ENCODE results near the gene TAF11L12.
"Not testable (repeated sequence)": the region's sequence is repeated elsewhere in the genome, so short reads cannot be mapped to it uniquely, and the experiment has no call there.

TAF11L12 gene

DNA sequence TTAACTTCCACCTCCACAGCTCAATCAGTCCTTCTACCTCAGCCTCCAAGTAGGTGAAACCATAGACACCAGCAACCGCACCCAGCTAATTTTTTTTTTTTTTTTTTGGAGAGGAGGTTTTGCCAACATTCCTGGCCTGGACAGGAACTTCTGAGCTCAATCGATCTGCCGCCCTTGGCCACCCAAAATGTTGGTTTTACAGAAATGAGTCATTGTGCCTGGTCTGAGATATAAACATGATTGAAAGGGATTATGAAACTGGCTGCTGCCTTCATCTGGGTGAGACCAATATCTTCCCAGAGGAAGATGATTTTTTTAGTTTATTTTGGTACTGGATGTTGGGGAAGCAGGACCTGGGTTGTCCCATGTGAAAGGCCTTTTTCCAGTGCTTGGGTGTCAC, 9.2 kb downstream of the TAF11L12 start:
- POLR2A ChIA-PET: no interaction called here
- DNase-seq (ENCODE audit: extremely low spot score): no peak
- TF ChIP-seq, protein P1, sequence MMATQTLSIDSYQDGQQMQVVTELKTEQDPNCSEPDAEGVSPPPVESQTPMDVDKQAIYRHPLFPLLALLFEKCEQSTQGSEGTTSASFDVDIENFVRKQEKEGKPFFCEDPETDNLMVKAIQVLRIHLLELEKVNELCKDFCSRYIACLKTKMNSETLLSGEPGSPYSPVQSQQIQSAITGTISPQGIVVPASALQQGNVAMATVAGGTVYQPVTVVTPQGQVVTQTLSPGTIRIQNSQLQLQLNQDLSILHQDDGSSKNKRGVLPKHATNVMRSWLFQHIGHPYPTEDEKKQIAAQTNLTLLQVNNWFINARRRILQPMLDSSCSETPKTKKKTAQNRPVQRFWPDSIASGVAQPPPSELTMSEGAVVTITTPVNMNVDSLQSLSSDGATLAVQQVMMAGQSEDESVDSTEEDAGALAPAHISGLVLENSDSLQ (IDR thresholded peaks at IDR 0.05): no peak
- TF ChIP-seq NFRKB (IDR thresholded peaks at IDR 0.05) (no peak), LEF1 (IDR thresholded peaks at IDR 0.05; ENCODE audit: borderline replicate concordance) (no peak), SUZ12 (IDR thresholded peaks at IDR 0.05) (no peak), ELF4 (IDR thresholded peaks at IDR 0.05) (no peak), CTBP1 (IDR thresholded peaks at IDR 0.05; ENCODE audit: borderline replicate concordance) (no peak), ARNT (IDR thresholded peaks at IDR 0.05) (no peak), BHLHE40 (IDR thresholded peaks at IDR 0.05; ENCODE audit: borderline replicate concordance) (no peak), SP1 (IDR thresholded peaks at IDR 0.05) (no peak), TARDBP (IDR thresholded peaks at IDR 0.05) (no peak), ZNF384 (IDR thresholded peaks at IDR 0.05) (no peak), FOXA1 (IDR thresholded peaks at IDR 0.05) (no peak), L3MBTL2 (conservative IDR thresholded peaks at IDR 0.05) (no peak)
- CTCF ChIA-PET: interaction anchor here (0.6 kb wide), 1 partner anchor 113 kb away, joined by 8 read pairs; no protein-coding TSS in a partner anchor

DNA sequence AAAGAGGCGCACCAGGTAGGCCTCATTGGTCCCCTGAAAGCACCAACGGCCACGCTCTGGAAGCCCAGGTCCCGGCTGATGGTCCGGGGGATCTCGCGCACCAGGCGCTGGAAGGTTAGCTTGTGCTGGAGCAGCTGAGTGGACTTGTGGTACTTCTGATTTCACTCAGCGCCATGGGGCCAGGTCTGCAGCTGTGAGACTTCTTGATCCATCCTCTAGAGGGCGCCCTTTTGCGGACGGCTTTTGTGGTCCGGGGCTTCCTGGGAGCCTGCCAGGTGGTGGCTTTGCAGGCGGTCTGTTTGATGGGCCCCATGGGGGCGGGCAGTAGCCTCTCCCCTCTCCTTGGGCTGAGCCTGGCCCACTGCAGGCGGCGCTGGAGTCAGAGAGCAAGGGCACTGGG, 10.4 kb downstream of the TAF11L12 start:
- TF ChIP-seq FOXA1 (IDR thresholded peaks at IDR 0.05) (no peak), LEF1 (IDR thresholded peaks at IDR 0.05; ENCODE audit: borderline replicate concordance) (no peak), NFRKB (IDR thresholded peaks at IDR 0.05) (no peak), FOXK2 (IDR thresholded peaks at IDR 0.05) (no peak), BHLHE40 (IDR thresholded peaks at IDR 0.05; ENCODE audit: borderline replicate concordance) (no peak), ZNF384 (IDR thresholded peaks at IDR 0.05) (no peak), SP1 (IDR thresholded peaks at IDR 0.05) (no peak), CTBP1 (IDR thresholded peaks at IDR 0.05; ENCODE audit: borderline replicate concordance) (no peak), SUZ12 (IDR thresholded peaks at IDR 0.05) (no peak)
- TF ChIP-seq, protein P1 (IDR thresholded peaks at IDR 0.05): no peak
- POLR2A ChIA-PET: no interaction called here
- DNase-seq (ENCODE audit: extremely low spot score): peak; percentile 16
- CTCF ChIA-PET: no interaction called here

DNA sequence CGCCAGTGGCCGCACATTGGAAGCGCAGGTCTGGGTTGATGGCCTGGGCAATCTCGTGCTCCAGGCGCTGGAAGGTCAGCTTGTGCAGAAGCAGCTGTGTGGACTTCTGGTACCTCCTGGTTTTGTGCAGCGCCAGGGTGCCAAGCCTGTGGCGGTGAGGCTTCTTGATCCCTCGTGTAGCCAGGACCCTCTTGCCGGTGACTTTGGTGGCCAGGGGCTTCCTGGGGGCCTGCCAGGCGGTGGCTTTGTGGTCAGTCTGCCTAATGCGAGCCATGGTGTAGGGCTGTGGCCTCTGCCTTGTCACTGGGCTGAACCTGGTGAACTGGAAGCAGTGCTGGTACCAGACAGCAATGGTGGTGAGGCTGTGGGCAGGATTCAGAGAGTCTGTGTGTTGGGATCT, 15.5 kb downstream of the TAF11L12 start:
- no peak for TF ChIP-seq HDGF (IDR thresholded peaks at IDR 0.05; ENCODE audit: borderline replicate concordance)
- TF ChIP-seq, protein P1 (IDR thresholded peaks at IDR 0.05): no peak
- no peak for TF ChIP-seq CTBP1 (IDR thresholded peaks at IDR 0.05; ENCODE audit: borderline replicate concordance)
- no peak for TF ChIP-seq ARNT (IDR thresholded peaks at IDR 0.05)
- no peak for TF ChIP-seq LEF1 (IDR thresholded peaks at IDR 0.05; ENCODE audit: borderline replicate concordance)
- TF ChIP-seq SUZ12 (IDR thresholded peaks at IDR 0.05): no peak
- TF ChIP-seq FOXK2 (IDR thresholded peaks at IDR 0.05): no peak
- no peak for TF ChIP-seq FOXA1 (IDR thresholded peaks at IDR 0.05)
- no peak for TF ChIP-seq FOXM1 (IDR thresholded peaks at IDR 0.05; ENCODE audit: borderline replicate concordance)
- TF ChIP-seq NFRKB (IDR thresholded peaks at IDR 0.05): no peak
- TF ChIP-seq SP1 (IDR thresholded peaks at IDR 0.05): no peak
- no peak for TF ChIP-seq BHLHE40 (IDR thresholded peaks at IDR 0.05; ENCODE audit: borderline replicate concordance)
- TF ChIP-seq ELF4 (IDR thresholded peaks at IDR 0.05): no peak
- TF ChIP-seq TARDBP (IDR thresholded peaks at IDR 0.05): no peak
- no peak for TF ChIP-seq ZNF384 (IDR thresholded peaks at IDR 0.05)
- TF ChIP-seq L3MBTL2 (conservative IDR thresholded peaks at IDR 0.05): no peak
- POLR2A ChIA-PET: no interaction called here
- CTCF ChIA-PET: no interaction called here
- DNase-seq (ENCODE audit: extremely low spot score): no peak

DNA sequence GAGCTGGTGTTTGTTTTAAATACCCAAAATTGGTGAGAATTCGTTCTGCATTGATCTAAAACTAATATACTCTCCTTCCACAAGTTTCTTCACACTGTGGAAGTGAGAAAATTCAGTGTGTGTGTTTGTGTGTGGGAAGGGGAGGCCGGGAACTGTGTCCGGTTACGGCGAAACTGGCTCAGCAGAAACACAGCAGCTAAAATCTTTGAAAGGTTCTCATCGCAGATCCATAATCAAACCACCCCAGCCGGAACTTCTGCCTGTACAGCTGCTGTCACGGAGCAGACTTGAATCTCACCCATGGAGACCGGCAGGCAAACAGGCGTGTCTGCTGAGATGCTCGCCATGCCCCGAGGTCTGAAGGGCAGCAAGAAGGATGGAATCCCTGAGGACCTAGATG, 21.6 kb downstream of the TAF11L12 start, which contains the start of gene TAF11L13:
Gene TAF11L13 (plus strand): TSS at position 301 of the 400 bp plus-strand sequence.
- POLR2A ChIA-PET; CTCF ChIA-PET; DNase-seq (ENCODE audit: extremely low spot score): not testable (repeated sequence)

DNA sequence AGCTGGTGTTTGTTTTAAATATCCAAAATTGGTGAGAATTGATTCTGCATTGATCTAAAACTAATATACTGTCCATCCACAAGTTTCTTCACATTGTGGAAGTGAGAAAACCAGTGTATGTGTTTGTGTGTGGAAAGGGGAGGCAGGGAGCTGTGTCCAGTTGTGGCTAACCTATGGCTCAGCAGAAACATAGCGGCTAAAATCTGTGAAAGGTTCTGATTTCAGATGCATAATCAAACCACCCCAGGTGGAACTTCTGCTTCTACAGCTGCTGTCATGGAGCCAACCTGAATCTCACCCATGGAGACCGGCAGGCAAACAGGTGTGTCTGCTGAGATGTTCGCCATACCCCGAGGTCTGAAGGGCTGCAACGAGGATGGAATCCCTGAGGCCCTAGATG, 24.0 kb downstream of the TAF11L12 start, which contains the start of gene TAF11L14:
Gene TAF11L14 (plus strand): TSS at position 301 of the 400 bp plus-strand sequence.
- no peak for TF ChIP-seq SP1 (IDR thresholded peaks at IDR 0.05)
- no peak for TF ChIP-seq CTBP1 (IDR thresholded peaks at IDR 0.05; ENCODE audit: borderline replicate concordance)
- no peak for TF ChIP-seq LEF1 (IDR thresholded peaks at IDR 0.05; ENCODE audit: borderline replicate concordance)
- ChIA-PET CTCF (no interaction called here), POLR2A (no interaction called here)
- no peak for DNase-seq (ENCODE audit: extremely low spot score)

DNA sequence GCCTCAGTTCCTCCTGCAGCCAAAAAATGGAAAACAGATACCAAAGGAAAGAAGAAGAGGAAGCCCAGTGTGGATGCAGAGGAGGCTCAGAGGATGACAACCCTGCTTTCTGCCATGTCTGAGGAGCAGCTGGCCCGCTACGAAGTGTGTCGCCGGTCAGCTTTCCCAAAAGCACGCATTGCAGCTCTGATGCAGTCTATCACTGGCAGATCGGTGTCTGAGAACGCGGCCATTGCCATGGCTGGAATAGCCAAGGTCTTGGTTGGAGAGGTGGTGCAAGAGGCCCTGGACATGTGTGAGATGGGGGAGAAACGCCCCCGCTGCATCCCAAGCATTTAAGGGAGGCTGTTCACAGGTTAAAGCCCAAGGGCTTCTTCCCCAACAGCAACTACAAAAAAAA, 39.0 kb downstream of the TAF11L12 start:
- CTCF ChIA-PET: interaction anchor here (0.6 to 0.7 kb wide), 2 partner anchors 280 to 433 kb away, joined by 4 to 5 read pairs; no protein-coding TSS in a partner anchor
- POLR2A ChIA-PET; DNase-seq (ENCODE audit: extremely low spot score): not testable (repeated sequence)

DNA sequence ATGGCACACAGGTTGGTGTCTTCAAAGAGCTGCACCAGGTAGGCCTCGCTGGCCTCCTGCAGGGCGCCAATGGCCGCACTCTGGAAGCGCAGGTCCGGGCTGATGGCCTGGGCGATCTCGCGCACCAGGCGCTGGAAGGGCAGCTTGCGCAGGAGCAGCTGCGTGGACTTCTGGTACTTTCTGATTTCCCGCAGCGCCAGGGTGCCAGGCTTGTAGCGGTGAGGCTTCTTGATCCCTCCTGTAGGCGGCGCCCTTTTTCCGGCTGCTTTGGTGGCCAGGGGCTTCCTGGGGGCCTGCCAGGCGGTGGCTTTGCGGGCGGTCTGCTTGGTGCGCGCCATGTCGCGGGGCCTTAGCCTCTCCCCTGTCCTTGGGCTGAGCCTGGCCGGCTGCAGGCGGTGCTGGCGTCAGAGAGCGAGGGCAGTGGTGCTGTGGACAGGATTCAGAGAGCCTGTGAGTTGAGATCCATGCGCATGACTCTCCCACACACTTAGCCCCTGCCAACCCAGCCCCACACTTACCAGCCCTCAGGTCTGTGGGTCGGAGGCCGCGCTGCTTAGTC, 45.1 kb downstream of the TAF11L12 start:
- CTCF ChIA-PET; DNase-seq (ENCODE audit: extremely low spot score); POLR2A ChIA-PET: not testable (repeated sequence)

All from HEK293T (cell line).